Upper lobe of left lung (tissue), 4 donors: ENCODE results near the gene ST8SIA5.

Source experiments
- CTCF ChIP-seq, 6 experiments: fragments of 450-650 bp in 4 of 6; fragments of 200-600 bp in 2 of 6; sonication (generic) in 2 of 6; IDR thresholded peaks; one replicate each; pipeline ENCODE4 v1.5.1; 2016 to 2019; ENCODE audit warnings: antibody characterized with exemption in 6 of 6
- POLR2AphosphoS5 ChIP-seq, 2 donors: sonication (generic); formaldehyde crosslinking; IDR thresholded peaks; one replicate each; pipeline ENCODE4 v1.5.1; 2017; ENCODE audit warnings: antibody characterized with exemption in 2 of 2

DNA sequence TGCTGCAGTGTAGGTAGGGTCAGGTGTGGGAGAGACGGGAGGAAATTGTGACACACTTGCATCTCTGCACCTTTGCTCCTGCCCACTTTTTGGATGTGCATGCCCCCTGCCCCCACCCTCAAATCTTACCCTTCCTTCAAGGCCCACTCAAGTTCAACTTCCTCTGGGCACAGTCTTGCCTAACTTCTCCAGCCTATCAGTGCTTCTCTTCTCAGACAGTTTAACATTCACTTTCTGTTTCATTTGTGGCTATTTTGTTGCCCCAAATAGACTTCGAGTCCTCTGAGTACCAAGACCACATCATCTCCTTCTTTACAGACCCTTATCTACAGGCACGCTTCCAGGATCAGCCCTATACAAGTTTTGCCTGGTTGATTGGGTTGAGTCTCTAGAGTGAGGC lies 2.7 kb downstream of the ST8SIA5 start:
- TF ChIP-seq CTCF (IDR thresholded peaks at IDR 0.05) (no peak), POLR2AphosphoS5 (IDR thresholded peaks at IDR 0.05) (no peak)
